Measurements from ENCODE around the gene PLXDC1.

The PLXDC1 gene

DNA sequence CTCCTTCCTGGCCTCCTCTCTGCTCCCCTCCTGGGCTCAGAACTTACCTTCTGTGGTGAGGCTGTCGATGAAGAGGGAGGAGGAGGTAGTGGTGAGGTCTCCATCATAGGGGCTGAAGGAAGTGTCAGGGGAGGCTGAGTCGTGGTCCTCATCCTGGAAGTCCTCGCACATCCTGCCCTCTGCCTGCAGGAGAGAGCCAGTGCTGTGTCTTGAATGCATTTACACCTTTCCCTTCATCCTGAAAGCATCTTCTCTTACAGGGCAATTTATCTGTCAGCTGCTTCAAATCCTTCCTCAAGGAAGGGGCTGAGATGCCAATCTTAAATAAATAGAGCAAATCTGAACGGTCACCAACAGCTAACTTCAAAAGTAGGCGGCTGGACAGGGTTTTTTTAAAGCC, 73.6 kb downstream of the PLXDC1 start:
- no peak for DNase-seq (ENCODE audit: low spot score)
- TF ChIP-seq, protein P1, sequence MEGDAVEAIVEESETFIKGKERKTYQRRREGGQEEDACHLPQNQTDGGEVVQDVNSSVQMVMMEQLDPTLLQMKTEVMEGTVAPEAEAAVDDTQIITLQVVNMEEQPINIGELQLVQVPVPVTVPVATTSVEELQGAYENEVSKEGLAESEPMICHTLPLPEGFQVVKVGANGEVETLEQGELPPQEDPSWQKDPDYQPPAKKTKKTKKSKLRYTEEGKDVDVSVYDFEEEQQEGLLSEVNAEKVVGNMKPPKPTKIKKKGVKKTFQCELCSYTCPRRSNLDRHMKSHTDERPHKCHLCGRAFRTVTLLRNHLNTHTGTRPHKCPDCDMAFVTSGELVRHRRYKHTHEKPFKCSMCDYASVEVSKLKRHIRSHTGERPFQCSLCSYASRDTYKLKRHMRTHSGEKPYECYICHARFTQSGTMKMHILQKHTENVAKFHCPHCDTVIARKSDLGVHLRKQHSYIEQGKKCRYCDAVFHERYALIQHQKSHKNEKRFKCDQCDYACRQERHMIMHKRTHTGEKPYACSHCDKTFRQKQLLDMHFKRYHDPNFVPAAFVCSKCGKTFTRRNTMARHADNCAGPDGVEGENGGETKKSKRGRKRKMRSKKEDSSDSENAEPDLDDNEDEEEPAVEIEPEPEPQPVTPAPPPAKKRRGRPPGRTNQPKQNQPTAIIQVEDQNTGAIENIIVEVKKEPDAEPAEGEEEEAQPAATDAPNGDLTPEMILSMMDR (conservative IDR thresholded peaks at IDR 0.05; ENCODE audit: low read depth): no peak
- H3K27ac ChIP-seq: no peak overlapping the region
- CTCF ChIA-PET: interaction anchor here (0.6 to 1.2 kb wide), 4 partner anchors 75 to 112 kb away, joined by 3 to 6 read pairs (median 3); no protein-coding TSS in a partner anchor
- POLR2A ChIA-PET (ENCODE audit: low non-redundant PET): no interaction called here

DNA sequence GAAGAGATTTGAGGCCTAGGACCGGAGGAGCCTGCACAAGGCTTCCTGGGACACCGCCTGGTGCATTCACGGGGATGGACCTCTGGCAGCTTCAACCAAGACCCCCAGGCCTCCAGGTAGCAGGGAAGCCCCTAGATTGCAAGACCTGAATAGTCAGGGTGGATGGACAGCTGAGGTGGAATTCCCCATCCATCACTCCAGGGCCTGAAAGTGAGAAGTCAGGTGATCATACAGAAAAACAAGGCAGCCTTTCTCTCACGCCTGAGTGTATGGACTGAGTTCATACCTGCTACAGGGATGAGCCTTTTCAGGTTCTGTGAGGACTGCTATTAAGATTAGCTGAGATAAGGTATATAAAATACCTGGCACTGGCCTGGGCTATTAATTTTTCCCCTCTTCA, 74.2 kb downstream of the PLXDC1 start:
- DNase-seq (ENCODE audit: low spot score): no peak
- H3K27ac ChIP-seq: no peak overlapping the region
- TF ChIP-seq, protein P1 (conservative IDR thresholded peaks at IDR 0.05; ENCODE audit: low read depth): no peak
- CTCF ChIA-PET: interaction anchor here (1.1 to 1.2 kb wide), 3 partner anchors 76 to 94 kb away, joined by 3 to 6 read pairs (median 3); no protein-coding TSS in a partner anchor
- POLR2A ChIA-PET (ENCODE audit: low non-redundant PET): no interaction called here

DNA sequence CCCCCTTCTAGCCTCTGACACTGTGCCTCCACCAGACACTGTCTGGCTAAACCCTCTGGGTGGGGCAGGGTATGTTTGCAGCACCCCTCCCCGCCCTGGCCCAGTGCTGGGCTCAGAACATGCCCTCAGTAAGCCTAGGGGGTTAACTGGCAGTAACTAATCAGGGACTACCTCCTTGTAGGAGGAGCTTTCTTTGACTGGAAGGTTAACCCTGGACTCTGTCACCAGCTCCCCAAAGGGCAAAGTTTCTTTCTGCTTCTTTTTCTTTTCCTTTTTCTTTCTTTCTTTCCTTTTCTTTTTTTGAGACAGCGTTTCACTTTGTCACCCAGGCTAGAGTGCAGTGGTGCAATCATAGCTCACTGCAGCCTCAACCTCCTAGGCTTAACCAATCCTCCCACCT, 76.8 kb downstream of the PLXDC1 start:
- ChIA-PET POLR2A (ENCODE audit: low non-redundant PET) (interaction anchor here (0.6 kb wide), 1 partner anchor 77 kb away, joined by 4 read pairs; the partner anchor contains the start of gene PLXDC1), CTCF (interaction anchor here (1.6 kb wide), 1 partner anchor 78 kb away, joined by 3 read pairs; no protein-coding TSS in a partner anchor)
- no peak for DNase-seq (ENCODE audit: low spot score)
- no peak overlapping the region for H3K27ac ChIP-seq
- TF ChIP-seq, protein P1 (conservative IDR thresholded peaks at IDR 0.05; ENCODE audit: low read depth): no peak

DNA sequence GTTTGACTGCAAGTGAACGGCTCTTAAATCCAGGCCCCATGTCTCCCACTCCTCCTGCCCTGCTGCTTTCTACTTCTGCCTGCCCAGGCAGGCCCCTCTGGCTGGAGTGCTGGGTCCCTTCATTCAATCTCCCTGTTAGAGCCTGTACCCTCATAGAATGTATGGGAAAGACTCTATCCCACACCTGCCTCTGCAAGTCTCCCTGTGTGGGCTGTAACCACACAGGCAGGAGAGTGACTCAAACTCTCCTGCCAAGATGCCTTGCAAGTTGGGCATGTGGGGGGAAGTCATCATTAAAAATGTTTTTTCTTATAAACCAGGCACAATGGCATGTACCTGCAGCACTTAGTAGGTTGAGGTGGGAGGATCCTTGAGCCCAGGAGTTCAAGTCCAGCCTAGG, 77.5 kb downstream of the PLXDC1 start:
- CTCF ChIA-PET: interaction anchor here (1.6 kb wide), 1 partner anchor 79 kb away, joined by 3 read pairs; no protein-coding TSS in a partner anchor
- POLR2A ChIA-PET (ENCODE audit: low non-redundant PET): no interaction called here

DNA sequence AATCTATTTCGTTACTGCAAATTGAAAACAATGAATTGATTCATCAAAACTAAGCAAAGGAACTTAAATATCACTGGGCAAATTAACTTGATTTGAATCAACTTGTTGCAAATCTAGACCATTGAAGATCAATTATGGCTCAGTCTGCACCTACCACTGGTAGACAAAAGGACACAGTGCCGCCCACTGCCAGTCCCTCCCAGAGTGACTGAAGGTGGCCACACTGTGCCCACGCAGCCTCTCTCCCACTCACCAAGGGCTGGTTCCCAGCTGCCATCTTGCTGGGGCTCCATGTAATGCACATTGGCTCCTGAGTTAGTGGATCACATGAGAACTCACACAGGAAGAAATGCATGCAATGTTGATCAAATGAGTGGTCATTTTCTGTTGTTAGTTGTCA, 78.1 kb downstream of the PLXDC1 start:
- ChIA-PET CTCF (no interaction called here), POLR2A (ENCODE audit: low non-redundant PET) (no interaction called here)
- no peak for DNase-seq (ENCODE audit: low spot score)
- H3K27ac ChIP-seq: no peak overlapping the region
- TF ChIP-seq, protein P1 (conservative IDR thresholded peaks at IDR 0.05; ENCODE audit: low read depth): no peak

More for the DNA sequence above, 77.5 kb downstream of the PLXDC1 start:
- DNase-seq (ENCODE audit: low spot score): peak; percentile 44
- H3K27ac ChIP-seq: no peak overlapping the region; the same call in 1 of the 2 replicates
- TF ChIP-seq, protein P1 (conservative IDR thresholded peaks at IDR 0.05; ENCODE audit: low read depth): no peak

DNA sequence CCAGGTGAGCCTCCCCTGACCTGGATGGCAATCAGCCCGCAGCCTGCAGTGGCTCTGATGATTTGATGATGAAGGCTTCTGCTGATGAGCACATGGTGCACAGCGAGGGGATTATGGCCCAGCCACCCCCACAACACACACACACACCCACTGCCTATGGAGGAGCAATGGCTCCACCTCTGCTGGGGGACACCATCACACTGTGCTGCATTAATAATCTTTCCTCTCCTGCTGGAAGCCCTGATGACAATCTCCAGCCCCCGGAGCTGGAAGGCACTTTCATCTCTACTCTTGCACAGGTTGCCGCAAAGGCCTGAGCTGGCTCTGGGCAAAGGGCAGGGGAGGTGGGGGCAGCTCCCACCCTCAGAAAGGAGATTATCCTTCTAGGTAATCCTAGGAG, 79.9 kb downstream of the PLXDC1 start:
- CTCF ChIA-PET: interaction anchor here (0.7 kb wide), 1 partner anchor 37 kb away, joined by 3 read pairs; no protein-coding TSS in a partner anchor
- no peak for DNase-seq (ENCODE audit: low spot score)
- no peak overlapping the region for H3K27ac ChIP-seq
- POLR2A ChIA-PET (ENCODE audit: low non-redundant PET): no interaction called here
- TF ChIP-seq, protein P1 (conservative IDR thresholded peaks at IDR 0.05; ENCODE audit: low read depth): no peak

All from RWPE1 (cell line).